KOPT-K1 (cell line): ENCODE results near the gene CCR1.
"Not testable (repeated sequence)": the region's sequence is repeated elsewhere in the genome, so short reads cannot be mapped to it uniquely, and the experiment has no call there.

Source experiments
- H3K27ac ChIP-seq: fragments of 200-600 bp; sonication (generic); 2 replicates; pipeline ENCODE4 v1.5.1; 2016; ENCODE audit warnings: antibody characterized with exemption, mild to moderate bottlenecking, low read depth, low read length; ENCODE audit not compliant: poor library complexity, severe bottlenecking
- H3K36me3 ChIP-seq: fragments of 200-600 bp; sonication (generic); 2 replicates; pipeline ENCODE4 v1.5.1; 2017; ENCODE audit warnings: antibody characterized with exemption, mild to moderate bottlenecking, low read length, moderate library complexity; ENCODE audit not compliant: insufficient read depth
- H3K9me3 ChIP-seq: fragments of 200-600 bp; sonication (generic); 2 replicates; pipeline ENCODE4 v1.5.1; 2017; ENCODE audit warnings: antibody characterized with exemption, low read length, mild to moderate bottlenecking; ENCODE audit not compliant: insufficient read depth, poor library complexity, severe bottlenecking

CCR1 gene

GRCh38 chr3:46163556-46164041 lies 44.5 kb downstream of the CCR1 start:
- no peak overlapping the region for H3K27ac ChIP-seq
- H3K36me3 ChIP-seq = no peaks in the 10 kb centered on the region
- peaks cover 20% of the 10 kb centered on the region for H3K9me3 ChIP-seq

DNA sequence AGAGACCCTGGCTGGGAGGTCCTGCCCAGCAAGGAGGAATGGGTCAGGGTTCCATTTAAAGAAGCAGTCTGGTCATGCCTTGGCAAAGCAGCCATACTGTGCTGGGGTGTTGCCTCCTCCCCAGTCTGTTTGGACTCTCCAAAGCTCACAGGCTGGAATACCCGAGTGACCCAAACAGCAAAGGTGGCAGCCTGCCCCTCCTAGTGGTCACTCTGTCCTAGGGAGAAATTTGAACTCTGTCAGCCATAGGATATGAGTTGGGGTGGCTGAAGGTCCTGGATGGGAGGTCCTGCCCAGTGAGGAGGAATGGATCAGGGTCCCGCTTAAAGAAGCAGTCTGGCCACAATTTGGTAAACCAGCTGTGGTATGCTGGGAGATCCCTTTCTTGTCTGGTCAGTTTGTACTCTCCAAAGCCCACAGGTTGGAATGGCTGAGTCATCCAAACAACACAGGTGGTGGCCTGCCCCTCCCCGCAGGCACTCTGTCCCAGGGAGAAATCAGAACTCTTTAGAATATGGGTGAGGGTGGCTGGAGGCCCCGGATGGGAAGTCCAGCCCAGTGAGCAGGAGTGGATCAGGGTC lies 45.0 kb downstream of the CCR1 start:
- H3K36me3 ChIP-seq = no peaks in the 10 kb centered on the region
- peaks cover 15% of the 10 kb centered on the region for H3K9me3 ChIP-seq
- H3K27ac ChIP-seq = no peak overlapping the region

GRCh38 chr3:46157685-46158084 lies 50.4 kb downstream of the CCR1 start:
- H3K27ac ChIP-seq, H3K36me3 ChIP-seq, H3K9me3 ChIP-seq: not testable (repeated sequence)

GRCh38 chr3:46154311-46154710 lies 53.8 kb downstream of the CCR1 start:
- H3K36me3 ChIP-seq = no peaks in the 10 kb centered on the region
- no peaks in the 10 kb centered on the region for H3K9me3 ChIP-seq
- no peak overlapping the region for H3K27ac ChIP-seq
